NCI-H1092 treated with DMSO at 0.1 percent for 48 hours (cell line): ENCODE data around the gene REEP1.

ENCODE experiments used
- DNase-seq: peaks from one replicate; lab custom pipeline; 2025; lab: John Stamatoyannopoulos, UW

The REEP1 gene, protein sequence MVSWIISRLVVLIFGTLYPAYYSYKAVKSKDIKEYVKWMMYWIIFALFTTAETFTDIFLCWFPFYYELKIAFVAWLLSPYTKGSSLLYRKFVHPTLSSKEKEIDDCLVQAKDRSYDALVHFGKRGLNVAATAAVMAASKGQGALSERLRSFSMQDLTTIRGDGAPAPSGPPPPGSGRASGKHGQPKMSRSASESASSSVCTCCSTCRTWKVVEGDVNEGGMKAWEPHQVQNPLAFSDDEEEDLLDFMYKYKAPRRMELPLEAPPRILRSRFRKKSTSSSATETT

DNA sequence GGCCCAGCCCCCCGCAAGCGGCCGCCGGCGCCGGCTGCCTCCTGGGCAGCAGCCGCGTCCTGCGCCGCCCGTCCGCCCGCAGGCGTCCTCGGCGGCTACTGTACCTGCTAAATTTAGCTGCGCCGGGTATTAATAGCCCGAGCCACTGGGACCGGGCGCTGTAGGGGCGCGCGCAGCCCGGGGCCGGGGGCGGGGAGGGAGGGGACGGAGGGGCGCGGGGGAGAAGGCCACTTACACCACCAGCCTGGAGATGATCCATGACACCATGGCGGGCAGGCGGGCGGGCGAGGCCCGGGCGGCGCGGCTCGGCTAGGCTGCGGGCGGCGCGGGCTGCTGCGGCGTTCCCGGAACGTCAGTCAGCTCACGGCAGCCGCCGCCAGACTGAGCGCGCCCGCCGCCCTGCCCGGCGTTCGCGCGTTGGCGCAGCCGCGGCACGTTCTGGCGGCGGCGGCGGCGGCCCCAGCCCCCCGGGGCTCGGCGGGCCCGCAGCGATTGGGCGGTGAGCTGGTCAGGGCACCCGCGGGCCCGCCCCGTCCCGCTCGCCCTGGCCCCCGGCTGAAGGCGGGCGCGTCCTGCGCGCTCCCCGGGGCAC lies at the start of gene REEP1:
REEP1 (minus strand) TSS at position 383 of the 592 bp plus-strand sequence; CDS start at position 267, 116 bp downstream.
- peak; percentile 7 for DNase-seq

DNA sequence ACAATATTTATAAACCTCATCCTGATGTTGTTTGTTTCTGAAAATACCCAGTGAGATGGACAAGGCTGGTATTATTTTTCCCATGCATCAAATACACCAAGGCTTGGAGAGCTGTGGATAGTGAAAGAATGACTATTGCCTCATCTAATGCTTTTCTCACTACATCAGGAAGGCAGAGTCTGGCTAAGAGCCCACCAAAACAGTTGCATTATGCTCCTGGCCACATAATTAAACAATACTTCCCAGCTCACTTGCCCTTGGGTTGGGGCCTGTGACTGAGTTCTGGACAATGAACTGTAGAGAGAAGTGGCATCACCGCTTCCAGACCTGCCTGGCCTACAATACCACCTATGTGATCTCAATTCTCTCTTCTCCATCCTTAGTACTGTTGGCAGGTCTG lies 46.4 kb upstream of the REEP1 start:
- no peak for DNase-seq

DNA sequence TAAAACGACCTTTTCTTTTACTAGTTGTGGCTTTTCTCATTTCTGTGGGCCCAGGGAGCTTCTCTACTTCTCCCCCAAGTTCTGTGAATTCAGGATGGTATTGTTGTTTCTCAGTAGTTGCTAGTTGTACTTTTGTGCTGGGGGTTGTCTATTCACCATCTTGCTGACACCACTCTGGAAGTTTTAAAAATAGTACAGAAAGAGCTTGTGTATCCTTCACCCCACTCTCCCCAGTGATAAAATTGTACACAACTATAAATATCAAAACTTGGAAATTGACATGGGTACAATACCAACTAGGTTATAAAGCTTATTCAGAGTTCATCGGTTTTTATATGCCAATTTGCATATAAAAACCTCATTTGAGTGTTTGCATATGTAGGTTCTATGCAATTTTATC lies 45.3 kb upstream of the REEP1 start:
- no peak for DNase-seq

DNA sequence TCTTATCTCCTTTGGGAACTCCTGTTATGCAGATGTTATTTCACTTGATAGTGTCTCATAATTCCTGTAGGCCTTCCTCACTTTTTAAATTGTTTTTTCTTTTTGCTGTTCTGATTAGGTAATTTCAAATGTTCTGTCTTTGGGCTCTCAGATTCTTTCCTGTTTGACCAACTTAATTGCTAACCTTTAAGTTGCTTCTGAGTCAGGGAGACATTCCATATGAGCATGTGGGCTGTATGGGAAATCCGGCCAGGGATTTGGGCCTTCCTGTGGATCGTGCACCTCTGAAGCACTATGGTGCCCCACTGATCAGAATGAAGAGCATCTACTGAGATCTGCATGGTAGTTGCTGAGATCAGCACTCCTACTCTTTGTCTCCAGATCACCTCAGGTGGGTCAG lies 44.7 kb upstream of the REEP1 start:
- no peak for DNase-seq

DNA sequence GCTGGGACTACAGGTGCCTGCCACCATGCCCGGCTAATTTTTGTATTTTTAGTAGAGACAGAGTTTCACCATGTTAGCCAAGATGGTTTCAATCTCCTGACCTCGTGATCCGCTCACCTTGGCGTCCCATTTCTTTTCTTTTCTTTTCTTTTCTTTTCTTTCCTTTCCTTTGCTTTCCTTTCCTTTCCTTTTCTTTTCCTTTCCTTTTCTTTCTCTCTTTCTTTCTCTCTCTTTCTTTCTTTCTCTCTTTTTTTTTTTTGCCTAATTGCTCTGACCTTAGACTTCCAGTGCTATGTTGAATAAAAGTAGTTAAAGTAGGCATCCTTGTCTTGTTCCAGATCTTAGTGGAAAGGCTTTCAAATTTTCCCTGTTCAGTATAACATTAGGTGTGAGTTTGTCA lies 41.0 kb upstream of the REEP1 start:
- DNase-seq, result no peak

DNA sequence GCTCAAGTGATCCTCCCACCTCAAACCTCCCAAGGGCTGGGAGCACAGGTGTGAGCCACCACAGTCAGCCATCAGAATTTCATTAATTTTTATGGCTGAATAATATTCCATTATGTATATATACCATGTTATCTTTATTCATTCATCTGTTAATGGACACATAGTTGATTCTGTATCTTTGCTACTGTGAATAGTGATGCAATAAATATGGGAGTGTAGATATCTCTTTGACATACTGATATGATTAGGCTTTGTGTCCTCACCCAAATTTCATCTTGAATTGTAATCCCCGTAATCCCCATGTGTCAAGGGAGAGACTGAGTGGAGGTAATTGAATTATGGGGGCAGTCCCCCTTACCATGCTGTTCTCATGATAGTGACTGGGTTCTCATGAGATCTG lies 38.2 kb upstream of the REEP1 start:
- no peak for DNase-seq

DNA sequence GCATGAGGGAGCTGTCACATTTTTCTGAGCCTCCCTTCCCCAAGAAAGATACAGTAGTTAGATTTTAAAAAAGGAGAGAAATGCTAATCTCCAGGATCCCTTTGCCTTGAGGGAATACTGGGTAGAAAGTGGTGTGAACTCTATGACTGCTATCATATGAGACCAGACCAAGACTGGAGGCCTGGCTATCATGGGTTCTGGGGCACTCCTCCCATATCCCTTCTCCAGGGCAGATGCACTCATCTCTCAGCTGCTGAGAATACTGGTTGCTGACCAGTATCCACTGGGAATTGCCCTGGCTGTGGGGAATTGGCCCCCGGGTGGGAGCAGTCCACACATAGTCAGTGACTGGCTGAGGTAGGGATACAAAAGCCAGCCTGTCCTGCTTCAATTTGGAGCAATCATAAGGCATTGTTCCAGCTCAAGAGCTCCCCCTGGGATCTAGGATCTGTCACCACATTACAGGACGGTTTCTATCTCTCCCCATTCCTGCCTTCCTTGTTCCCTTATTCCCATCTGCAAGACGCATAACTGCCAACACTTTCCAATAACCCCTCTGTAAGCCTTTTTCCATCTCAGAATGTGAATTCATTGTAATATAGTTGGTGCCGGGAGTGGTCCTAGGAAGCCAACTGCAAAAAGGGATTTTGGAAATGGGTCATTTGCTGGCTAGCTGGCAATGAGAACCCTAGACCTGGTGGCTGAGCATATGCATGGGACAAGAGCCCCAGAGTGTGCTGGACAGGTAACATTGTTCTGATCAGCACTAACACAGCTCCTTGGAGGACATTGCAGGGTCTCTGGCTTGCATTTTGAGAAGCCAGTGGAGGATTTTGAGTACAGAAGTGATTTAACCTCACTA lies 35.4 kb upstream of the REEP1 start:
- no peak for DNase-seq

DNA sequence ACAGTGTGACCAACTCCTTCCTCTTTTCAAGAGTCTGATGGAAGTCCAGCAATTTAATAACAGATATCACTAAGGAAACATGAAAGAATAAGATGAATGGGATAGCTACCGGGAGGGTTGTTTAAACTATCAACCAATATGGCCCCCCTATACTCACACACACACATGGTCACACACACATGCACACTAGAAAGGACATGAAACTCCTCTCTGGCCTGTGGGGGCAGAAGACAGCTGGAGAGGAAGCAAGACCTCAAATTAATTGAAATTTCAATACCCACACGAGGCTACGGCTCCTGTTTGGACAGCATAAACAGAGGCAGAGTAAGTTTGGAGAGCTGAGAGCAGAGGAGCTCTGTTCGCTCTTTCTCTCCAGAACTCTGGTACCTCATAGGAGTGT lies 34.7 kb upstream of the REEP1 start:
- no peak for DNase-seq

DNA sequence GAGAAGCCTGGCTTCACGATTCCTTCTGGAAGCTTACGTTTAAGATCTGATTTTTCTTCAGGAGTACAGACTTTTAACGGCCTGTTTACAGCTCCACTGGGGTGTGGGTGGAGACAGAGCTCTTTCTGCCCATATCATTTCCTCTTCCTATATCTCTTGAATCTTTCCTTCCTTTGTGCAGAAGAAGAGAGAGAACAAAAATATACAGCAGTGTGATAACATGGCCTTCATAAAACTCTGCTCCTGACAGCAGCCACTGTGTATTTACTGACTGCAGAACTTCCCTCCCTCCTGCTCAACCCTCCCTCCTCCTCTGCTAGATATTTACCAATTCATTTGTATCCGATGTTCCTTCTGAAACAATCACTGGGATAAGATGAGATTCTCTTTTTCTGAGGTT lies 34.1 kb upstream of the REEP1 start:
- DNase-seq, result no peak

DNA sequence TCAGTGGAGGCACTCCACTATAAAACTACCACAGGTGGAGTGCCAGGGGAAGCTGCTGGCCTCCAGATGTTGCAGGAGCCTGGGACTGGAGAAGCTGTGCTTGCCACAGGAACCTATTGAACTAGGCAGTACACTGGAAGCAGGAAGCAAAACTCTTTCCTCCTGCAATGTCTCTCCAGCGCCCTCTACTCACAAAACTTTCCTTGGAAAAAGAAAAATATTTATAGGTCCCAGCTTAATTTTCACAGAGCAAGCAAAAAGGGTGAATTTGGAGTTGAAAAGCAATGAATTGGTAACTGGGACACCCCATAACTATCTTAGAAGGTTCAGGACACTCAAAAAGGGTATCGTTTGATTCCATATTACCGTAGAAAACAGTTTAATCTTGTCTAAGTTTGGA lies 33.2 kb upstream of the REEP1 start:
- DNase-seq, result no peak

DNA sequence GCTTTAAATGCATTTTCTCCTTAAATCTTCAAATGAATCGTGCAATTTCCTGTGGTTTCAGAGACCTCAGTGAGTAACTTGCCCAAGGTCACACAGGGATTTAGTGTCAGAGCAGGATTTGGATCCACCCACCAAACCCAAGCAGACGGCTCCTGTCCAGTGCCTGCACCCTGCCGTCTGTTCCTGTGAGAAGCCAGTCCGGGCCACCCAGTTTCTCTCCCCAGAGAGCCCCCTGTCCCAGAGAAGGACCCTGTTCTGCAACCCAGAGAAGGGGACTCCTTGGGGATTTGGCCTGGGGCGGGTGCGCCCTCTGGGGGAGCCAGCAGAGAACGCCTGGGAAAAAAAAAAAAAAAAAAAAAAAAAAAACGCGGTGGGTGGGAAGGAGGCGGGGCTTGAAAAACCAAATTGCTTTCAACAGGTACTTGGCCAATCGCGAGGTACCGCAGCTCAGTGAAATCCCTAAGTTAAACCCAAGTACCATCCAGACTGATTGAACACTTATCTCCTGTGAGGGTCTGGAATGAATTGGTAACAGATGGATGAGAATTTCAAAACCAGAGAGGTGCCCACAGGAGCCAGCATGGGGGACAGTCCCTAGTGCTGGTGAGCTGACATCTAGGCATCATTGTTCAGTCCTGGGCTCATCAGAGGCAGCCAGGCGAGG lies 30.9 kb upstream of the REEP1 start:
- peak; percentile 6 for DNase-seq

DNA sequence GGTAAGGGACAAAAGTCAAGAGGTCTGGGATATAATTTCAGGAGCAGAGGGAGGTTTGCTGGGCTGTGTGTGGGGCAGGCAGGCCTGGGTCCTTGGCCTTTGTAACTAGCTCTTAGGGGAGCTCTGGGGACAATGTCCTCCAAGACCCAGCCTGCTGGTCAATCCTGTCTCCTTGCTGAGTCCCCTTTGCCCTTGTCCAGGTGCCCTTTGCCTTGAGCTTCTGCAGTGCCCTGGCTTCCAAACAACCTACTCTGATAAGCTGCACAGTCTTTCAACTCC lies 30.0 kb upstream of the REEP1 start:
- DNase-seq, result no peak

DNA sequence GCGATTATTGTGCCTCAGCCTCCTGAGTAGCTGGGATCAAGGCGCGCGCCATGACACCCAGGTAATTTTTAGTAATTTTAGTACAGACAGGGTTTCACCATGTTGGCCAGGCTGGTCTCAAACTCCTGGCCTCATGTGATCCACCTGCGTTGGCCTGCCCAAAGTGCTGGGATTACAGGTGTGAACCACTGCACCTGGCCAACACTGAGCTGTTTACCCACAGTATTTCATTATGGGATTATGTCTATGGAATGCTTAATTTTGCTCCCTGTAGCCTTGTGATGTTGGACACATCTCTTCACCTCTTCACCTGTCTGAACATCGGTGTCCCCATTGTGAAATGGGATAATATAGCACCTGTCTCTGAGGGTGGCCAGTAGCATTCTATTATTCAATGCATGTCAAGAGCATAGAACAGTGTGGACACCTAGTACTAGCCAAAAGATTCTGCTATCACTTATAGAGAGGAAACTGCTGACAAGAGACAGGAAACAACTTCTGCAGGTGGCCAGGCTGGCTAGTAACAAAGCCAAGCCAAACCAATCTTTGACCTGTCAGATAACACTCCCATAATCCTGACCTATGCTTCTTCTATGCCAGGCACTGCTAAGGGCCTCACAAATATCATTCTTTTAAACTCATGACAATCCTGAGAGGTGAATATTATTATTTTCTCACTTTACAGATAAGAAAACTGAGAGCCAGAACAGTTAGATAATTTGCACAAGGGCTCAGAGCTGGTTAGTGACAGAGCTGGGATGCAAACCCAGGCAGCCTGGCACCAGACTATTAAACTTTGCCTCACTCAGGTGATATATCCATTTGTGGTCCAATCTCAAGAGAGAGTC lies 29.4 kb upstream of the REEP1 start:
- DNase-seq, result no peak

DNA sequence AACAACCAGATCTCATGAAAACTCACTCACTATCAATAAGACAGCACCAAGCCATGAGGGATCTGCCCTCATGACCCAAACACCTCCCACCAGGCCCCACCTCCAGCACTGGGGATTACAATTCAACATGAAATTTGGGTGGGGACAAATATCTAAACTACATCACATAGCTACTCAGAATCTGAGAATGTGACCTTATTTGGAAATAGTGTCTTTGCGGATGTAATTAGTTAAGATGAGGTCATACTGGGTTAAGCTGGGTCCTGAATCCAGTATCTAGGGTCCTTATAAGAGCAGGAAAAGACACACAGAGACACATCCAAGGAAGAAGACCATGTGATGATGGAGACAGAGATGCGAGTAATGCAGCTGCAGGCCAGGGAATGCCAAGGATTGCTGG lies 27.5 kb upstream of the REEP1 start:
- DNase-seq, result no peak

DNA sequence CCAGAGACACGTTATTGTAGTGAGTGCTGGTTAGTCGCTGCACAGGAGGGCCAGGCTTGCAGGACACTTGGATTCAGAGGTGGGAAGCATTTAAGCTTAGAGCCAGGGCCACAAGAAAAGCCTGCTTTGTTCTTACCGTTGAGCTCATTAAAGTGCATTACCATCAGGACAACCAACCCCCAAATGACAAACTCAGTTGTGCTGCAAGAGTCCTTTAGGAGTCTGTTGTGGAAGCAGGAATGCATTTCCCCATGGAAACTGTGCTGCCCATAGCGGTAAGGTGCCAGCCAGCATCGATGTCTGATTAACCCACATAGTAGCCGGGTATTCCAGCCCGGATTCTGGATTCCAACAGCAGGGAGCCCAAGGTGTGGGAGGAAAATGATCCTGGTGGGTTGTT lies 23.4 kb upstream of the REEP1 start:
- DNase-seq, result no peak

DNA sequence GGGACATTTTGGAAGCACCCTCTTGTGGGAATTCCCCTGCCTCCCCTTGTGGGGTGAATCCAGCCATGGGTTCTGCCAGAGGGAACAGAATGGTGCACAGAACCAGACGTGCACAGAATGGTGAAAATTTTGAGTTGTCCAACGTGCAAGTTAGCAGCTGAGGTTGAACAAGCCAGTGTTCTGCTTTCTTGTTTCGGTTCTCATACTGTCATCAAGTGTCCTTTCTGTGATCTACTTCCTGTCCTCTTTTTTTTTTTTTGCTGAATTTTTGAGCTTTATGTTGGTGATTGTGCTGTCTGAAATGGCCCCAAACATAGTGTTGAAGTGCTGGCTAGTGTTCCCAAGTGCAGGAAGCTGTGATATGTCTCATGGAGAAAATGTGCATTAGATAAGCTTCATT lies 21.5 kb upstream of the REEP1 start:
- DNase-seq, result no peak

DNA sequence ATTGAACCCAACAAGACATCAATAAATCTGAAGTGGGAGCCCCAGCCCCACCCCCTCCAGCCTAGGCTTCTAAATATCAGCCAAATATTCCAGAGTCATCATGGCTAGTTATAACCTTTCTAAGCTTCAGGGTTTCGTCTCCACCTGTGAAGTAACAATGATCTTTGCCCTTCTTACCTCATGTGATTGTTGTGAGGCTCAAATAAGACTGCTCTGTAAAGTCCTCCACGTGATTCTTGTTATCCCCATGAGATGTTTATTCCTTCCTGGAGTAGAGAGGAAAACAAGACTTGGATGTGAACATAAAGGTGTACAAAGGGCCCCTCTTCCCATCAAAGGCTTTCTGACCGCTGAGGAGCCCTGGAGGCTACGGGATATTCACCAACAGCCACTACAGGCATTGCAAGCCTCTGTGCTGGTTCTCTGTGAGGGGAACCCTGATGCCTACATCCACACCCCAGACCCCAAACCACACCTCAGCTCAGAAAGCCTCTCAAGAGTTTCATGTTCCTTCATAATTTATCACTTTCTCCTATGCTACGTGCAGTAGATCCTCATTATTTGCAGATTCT lies 20.1 kb upstream of the REEP1 start:
- no peak for DNase-seq

DNA sequence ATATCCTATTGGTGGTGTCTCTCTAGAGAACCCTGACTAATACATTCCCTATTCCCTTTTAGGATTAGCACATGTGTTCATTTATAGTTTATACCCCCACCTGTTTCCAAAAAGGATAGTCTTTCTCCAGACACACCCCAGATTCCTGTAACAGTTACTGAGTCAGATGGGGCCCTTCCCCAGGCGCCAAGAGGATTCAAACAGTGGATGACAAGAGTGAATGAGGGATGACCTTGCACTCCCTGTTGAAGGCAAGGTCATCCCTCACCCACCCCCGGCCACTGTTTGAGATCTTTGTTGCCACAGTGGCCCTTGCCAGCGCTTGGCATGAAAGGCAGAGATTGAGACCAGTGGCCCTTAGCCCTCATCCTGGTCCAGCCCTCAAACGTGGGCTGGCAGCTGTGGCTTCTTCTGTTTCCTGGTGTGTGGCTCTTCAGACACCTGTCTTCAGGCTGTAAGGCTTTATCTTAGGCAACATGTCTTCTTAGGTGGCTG lies 15.3 kb upstream of the REEP1 start:
- DNase-seq, result no peak

DNA sequence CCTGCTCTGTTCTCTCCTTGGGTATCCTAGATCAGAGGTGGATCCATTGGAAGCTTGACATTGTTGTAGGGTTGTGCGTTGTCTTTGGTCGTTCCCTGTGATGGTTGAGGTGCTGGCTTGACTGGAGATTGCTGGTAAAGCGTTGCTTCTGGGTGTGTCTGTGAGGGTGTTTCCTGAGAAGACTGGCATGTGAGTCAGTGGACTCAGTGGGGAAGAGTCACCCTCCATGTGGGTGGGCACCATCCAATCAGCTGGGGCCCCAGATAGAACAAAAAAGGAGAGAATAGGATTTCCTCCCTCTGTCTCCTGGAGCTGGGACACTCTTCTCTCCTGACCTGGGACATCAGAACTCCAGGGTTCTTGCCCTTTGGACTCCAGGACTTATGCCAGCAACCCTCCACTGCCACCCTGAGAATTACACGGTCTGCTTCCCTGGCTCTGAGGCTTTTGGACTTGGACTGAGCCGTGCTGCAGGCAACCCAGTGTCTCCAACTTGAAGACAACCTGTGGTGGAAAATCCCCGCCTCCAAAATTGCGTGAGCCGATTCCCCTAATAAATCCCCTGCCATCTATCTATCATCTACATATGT lies 14.8 kb upstream of the REEP1 start:
- DNase-seq, result no peak

DNA sequence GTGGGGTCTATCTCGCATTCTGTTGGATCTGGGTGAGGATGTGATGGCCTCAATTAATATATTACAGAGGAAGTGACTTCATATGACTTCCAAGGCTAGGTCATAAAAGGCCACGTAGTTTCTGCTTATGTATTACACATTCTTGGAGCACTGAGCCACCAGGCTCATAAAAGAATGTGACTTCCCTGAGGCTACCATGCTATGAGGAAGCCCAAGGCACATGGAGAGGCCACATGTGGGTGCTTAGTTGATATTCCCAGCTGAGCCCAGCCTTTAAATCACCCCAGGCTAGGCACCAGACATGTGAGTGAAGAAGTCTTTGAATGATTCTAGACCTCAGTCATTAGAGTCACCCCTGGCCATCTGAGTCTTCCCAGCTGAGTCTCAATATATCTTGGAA lies 13.3 kb upstream of the REEP1 start:
- no peak for DNase-seq

DNA sequence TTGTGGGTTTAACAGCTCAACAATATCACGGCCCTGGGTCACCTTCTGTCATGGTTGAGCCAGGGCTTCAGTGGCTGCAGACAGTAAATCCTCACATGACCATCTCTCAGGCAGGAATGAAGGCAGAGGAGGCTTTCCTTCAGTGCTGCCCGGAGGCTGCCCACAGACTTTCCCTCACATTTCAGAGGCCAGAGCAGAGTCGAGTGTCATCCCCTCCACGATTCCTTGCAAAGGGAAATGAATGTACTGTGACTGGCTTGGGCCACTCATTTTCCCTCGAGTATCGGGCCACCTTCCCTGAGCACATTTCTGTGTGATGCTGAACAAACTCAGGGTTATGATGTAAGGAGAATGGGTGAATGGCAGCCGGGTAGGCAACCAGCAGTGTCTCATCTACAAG lies 10.0 kb upstream of the REEP1 start:
- no peak for DNase-seq
